ENCODE data around the gene CHPF2. TPM values are rescaled to one million over a fixed set of nuclear protein-coding genes. Genes with fewer than 3 reads are reported as not detected.

The CHPF2 gene
- total RNA-seq, 4 donors from 2014 or later, result 18.5 to 32.6 (median 31.2) TPM

GRCh38 chr7:151201344-151201743 lies 30.9 kb upstream of the CHPF2 start:
- no peak for DNase-seq
- intact Hi-C loops (cut with DNase I; ENCODE audit: low total_unique reads), result no loop called here
- Histone ChIP-seq H3K4me3 (no peak overlapping the region), H3K4me1 (peaks cover 0 to 7% of the 10 kb centered on the region in 2 donors), H3K36me3 (no peaks in the 10 kb centered on the region), H3K27ac (no peak overlapping the region), H3K27me3 (no peaks in the 10 kb centered on the region), H3K9me3 (no peaks in the 10 kb centered on the region)
- no peak for TF ChIP-seq POLR2A (IDR thresholded peaks at IDR 0.05)
- TF ChIP-seq, protein P1, sequence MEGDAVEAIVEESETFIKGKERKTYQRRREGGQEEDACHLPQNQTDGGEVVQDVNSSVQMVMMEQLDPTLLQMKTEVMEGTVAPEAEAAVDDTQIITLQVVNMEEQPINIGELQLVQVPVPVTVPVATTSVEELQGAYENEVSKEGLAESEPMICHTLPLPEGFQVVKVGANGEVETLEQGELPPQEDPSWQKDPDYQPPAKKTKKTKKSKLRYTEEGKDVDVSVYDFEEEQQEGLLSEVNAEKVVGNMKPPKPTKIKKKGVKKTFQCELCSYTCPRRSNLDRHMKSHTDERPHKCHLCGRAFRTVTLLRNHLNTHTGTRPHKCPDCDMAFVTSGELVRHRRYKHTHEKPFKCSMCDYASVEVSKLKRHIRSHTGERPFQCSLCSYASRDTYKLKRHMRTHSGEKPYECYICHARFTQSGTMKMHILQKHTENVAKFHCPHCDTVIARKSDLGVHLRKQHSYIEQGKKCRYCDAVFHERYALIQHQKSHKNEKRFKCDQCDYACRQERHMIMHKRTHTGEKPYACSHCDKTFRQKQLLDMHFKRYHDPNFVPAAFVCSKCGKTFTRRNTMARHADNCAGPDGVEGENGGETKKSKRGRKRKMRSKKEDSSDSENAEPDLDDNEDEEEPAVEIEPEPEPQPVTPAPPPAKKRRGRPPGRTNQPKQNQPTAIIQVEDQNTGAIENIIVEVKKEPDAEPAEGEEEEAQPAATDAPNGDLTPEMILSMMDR (IDR thresholded peaks at IDR 0.05), result no peak

DNA sequence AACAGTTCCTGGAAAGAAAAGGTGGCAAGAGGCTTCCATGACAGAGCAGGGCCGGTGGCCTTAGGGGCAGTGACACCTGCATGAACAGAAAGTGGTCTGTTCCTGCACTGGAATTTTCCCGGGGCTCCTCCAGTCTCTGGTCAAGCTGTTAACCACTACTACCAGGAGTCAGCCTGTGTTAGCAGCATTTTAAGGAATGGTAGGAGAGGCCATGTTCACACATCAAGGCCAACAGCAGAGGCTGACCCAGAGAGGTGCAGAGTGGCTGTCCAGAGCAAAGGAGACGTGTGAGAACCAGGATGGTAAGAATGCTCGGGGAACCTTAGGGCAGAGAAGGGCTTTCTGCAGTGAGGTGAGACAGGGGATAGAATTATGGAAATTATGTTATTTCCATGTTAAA lies 30.5 kb upstream of the CHPF2 start:
- no peak for TF ChIP-seq POLR2A (IDR thresholded peaks at IDR 0.05)
- TF ChIP-seq, protein P1 (IDR thresholded peaks at IDR 0.05), result no peak
- intact Hi-C loops (cut with DNase I; ENCODE audit: low total_unique reads), result no loop called here
- H3K36me3 ChIP-seq, result no peaks in the 10 kb centered on the region
- H3K27me3 ChIP-seq, result no peaks in the 10 kb centered on the region
- no peaks in the 10 kb centered on the region for H3K9me3 ChIP-seq
- no peak overlapping the region for H3K4me3 ChIP-seq
- H3K27ac ChIP-seq, result no peak overlapping the region
- peaks cover 0 to 7% of the 10 kb centered on the region in 2 donors for H3K4me1 ChIP-seq
- DNase-seq, result no peak

DNA sequence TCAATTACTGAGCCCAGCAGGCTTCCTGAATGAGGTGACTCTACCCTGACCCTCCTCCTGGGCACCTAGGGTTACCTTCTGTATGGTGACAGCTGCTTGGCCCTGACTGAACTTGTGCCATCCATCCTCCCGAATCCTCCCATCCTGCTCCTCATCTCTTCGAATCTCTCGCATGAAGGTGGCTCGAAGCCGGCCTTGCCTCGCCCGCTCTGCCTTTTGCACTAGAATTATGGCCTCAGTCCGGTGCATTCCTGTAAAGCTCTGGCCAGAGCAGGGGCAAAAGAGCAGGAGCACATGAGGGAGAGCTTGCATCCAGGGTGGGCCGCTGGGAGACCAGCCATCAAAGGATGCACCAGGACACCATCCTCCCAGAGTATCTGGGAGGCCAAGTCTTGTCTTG lies 29.4 kb upstream of the CHPF2 start:
- H3K27ac ChIP-seq, result no peak overlapping the region
- no peaks in the 10 kb centered on the region for H3K36me3 ChIP-seq
- peaks cover 0 to 7% of the 10 kb centered on the region in 2 donors for H3K4me1 ChIP-seq
- H3K27me3 ChIP-seq, result no peaks in the 10 kb centered on the region
- intact Hi-C loops (cut with DNase I; ENCODE audit: low total_unique reads), result no loop called here
- no peak overlapping the region for H3K4me3 ChIP-seq
- TF ChIP-seq, protein P1 (IDR thresholded peaks at IDR 0.05), result no peak
- no peak for TF ChIP-seq POLR2A (IDR thresholded peaks at IDR 0.05)
- no peaks in the 10 kb centered on the region for H3K9me3 ChIP-seq
- no peak for DNase-seq

DNA sequence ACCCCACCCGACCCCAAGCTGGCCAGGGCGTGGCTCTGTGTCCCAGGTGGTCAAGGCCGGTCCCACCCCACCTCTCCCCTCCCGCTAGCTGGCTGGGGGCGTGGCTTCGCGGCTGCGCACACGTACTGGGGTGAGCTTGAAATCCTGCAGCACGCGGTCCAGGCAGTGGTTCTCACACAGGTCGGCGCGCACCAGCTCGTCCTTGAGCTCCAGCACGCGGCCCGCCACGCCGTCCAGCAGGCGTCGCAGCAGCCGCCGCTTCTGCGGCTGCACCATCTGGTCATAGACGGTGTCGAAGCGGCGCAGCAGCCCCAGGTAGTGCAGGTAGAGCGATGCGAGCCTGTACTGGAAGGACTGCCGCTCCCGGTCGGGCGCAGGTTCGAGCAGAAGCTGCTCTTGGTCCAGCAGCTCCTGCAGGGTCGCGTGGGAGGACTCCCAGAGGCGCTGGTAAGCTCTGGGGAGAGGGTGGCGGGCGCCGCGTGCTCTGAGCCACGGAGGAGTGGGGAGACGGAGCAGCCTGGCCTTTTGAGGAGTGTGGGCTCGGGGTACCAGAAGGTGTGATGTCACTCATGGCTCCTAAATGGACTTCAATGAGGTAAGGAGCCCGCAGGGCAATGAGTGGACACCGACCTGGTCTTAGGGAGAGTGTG lies 27.8 kb upstream of the CHPF2 start:
- TF ChIP-seq, protein P1 (IDR thresholded peaks at IDR 0.05), result no peak
- TF ChIP-seq POLR2A (IDR thresholded peaks at IDR 0.05), result no peak
- H3K4me1 ChIP-seq, result peaks cover 0 to 5% of the 10 kb centered on the region in 2 donors
- no peak overlapping the region for H3K4me3 ChIP-seq
- no peaks in the 10 kb centered on the region for H3K27me3 ChIP-seq
- H3K9me3 ChIP-seq, result no peaks in the 10 kb centered on the region
- DNase-seq, result no peak
- intact Hi-C loops (cut with DNase I; ENCODE audit: low total_unique reads), result no loop called here
- no peak overlapping the region for H3K27ac ChIP-seq
- no peaks in the 10 kb centered on the region for H3K36me3 ChIP-seq

DNA sequence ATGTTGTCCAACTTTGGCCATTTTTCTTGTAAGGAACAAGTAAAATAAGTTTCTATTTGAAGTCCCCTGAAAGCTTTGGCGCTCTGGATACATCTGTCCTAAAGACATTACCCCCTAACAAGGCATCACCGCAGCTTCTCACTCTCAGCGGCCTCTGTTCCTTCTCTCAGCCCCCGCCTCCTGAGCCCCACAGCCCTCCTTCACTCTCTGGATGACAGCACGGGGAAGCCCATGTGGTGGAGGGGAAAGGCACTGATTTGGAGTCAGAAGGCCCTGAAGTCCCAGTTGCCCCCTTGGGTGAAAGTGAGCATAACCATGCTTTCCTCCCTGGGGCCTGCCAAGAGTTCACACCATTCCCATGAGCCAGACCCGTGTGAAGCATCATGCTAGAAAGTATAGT lies 26.6 kb upstream of the CHPF2 start:
- H3K36me3 ChIP-seq, result no peaks in the 10 kb centered on the region
- TF ChIP-seq, protein P1 (IDR thresholded peaks at IDR 0.05), result no peak
- TF ChIP-seq POLR2A (IDR thresholded peaks at IDR 0.05), result no peak
- intact Hi-C loops (cut with DNase I; ENCODE audit: low total_unique reads), result no loop called here
- H3K27ac ChIP-seq, result no peak overlapping the region
- no peaks in the 10 kb centered on the region for H3K9me3 ChIP-seq
- no peak for DNase-seq
- H3K4me3 ChIP-seq, result no peak overlapping the region
- no peaks in the 10 kb centered on the region for H3K27me3 ChIP-seq
- H3K4me1 ChIP-seq, result no peaks in the 10 kb centered on the region

All from uterus (tissue), 4 donors.